Stimulated activated naive CD8-positive, alpha-beta T cell treated with anti-CD3 and anti-CD28 coated beads, Interleukin-15, amount 100 ng/mL, for 72 hours (primary cell): ENCODE measurements around the gene MYOM1.

ENCODE experiments used
- ATAC-seq: fragments of 150-1000 bp; cut with Tn5 transposase; 2 replicates; pipeline ENCODE4 v1.10.0; 2021; ENCODE audit warnings: mild to moderate bottlenecking, moderate library complexity
- DNase-seq, 2 donors: peaks; one replicate each; pipeline ENCODE4 v3.0.0; 2021 to 2022
- H3K27ac Mint-ChIP-seq, 2 donors: one replicate each; pipeline ENCODE4 v1.8.0; 2022; ENCODE audit warnings: mild to moderate bottlenecking in 2 of 2, mixed read lengths in 2 of 2, moderate library complexity in 2 of 2
- H3K27me3 Mint-ChIP-seq: one replicate; pipeline ENCODE4 v1.8.0; 2022; ENCODE audit warnings: mixed read lengths
- H3K4me1 Mint-ChIP-seq: one replicate; pipeline ENCODE4 v1.8.0; 2022; ENCODE audit warnings: mild to moderate bottlenecking, mixed read lengths
- H3K4me3 Mint-ChIP-seq, 2 donors: one replicate each; pipeline ENCODE4 v1.8.0; 2022; ENCODE audit warnings: mild to moderate bottlenecking in 2 of 2, mixed read lengths in 2 of 2, moderate library complexity in 1 of 2
- H3K9me3 Mint-ChIP-seq, 2 donors: one replicate each; pipeline ENCODE4 v1.8.0; 2022; ENCODE audit warnings: mixed read lengths in 2 of 2

MYOM1 gene

GRCh38 chr18:3062798-3063680 lies 156.7 kb downstream of the MYOM1 start:
- DNase-seq (peak; percentile 51 to 65), ATAC-seq (peak; percentile 56)
- Mint-ChIP-seq H3K4me3 (peak overlapping the region; percentile 57 to 59), H3K27ac (no peak overlapping the region), H3K27me3 (no peaks in the 10 kb centered on the region), H3K9me3 (no peaks in the 10 kb centered on the region), H3K4me1 (peaks cover 76% of the 10 kb centered on the region)

GRCh38 chr18:3061581-3062312 lies 158.0 kb downstream of the MYOM1 start:
- Mint-ChIP-seq H3K4me3 (peak overlapping the region; percentile 79 to 83), H3K27ac (peak overlapping the region; percentile 98 to 99), H3K27me3 (no peaks in the 10 kb centered on the region), H3K9me3 (no peaks in the 10 kb centered on the region), H3K4me1 (peaks cover 69% of the 10 kb centered on the region)
- ATAC-seq, result peak; percentile 91
- peak; percentile 56 to 75 for DNase-seq

GRCh38 chr18:3060667-3061580 lies 158.8 kb downstream of the MYOM1 start:
- no peaks in the 10 kb centered on the region for H3K27me3 Mint-ChIP-seq
- ATAC-seq (peak; percentile 61), DNase-seq (peak; percentile 45 to 60)
- peaks cover 63% of the 10 kb centered on the region for H3K4me1 Mint-ChIP-seq
- no peaks in the 10 kb centered on the region for H3K9me3 Mint-ChIP-seq
- peak overlapping the region; percentile 79 to 83 for H3K4me3 Mint-ChIP-seq
- H3K27ac Mint-ChIP-seq, result peak overlapping the region; percentile 98 to 99

DNA sequence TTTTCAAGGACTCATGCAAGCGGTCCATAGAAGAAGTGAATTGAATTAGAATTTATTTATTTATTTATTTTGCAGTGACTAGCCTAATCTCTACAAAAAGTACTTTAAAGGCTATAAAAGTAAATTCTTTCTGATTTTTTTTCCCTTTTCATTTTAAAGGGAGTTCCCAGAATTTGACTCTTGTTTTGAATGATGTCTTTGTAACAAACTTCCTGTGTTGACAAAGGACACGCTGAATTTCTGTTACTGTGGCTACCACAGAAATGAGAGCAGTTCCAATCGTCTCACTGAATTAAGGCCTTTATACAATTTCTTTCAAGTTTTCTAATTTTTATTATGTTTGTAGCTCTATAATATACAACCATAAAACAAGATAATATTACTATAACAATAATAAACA lies 160.5 kb downstream of the MYOM1 start:
- Mint-ChIP-seq H3K9me3 (peaks cover 0 to 4% of the 10 kb centered on the region in 2 donors), H3K4me1 (peaks cover 53% of the 10 kb centered on the region), H3K27me3 (no peaks in the 10 kb centered on the region), H3K4me3 (no peak overlapping the region), H3K27ac (peak overlapping the region in 1 of 2 donors; percentile 86)
- DNase-seq (no peak), ATAC-seq (no peak)

GRCh38 chr18:3058328-3059191 lies 161.2 kb downstream of the MYOM1 start:
- no peaks in the 10 kb centered on the region for H3K27me3 Mint-ChIP-seq
- peaks cover 52% of the 10 kb centered on the region for H3K4me1 Mint-ChIP-seq
- DNase-seq, result no peak
- peak overlapping the region; percentile 21 to 86 for H3K27ac Mint-ChIP-seq
- H3K4me3 Mint-ChIP-seq, result peak overlapping the region; percentile 16 to 20
- no peak for ATAC-seq
- peaks cover 2 to 11% of the 10 kb centered on the region in 2 donors for H3K9me3 Mint-ChIP-seq

DNA sequence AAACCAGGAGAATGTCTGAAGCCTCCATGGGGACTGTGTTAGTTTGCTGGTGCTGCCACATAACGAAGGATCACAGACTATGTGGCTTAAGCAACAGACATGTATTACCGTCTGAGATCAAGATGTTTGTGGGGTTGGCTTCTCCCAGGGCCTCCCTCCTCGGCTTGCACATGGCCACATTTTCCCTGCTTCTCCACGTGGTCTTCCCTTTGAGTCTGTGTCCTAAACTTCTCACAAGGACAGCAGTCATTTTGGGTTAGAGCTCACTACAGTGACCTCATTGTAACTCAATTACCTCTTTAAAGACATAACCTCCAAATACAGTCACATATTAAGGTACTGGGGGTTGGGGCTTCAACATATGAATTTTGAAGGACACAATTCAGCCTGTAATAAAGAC lies 162.2 kb downstream of the MYOM1 start:
- Mint-ChIP-seq H3K4me3 (no peak overlapping the region), H3K27ac (no peak overlapping the region), H3K9me3 (peaks cover 9 to 17% of the 10 kb centered on the region in 2 donors), H3K4me1 (peaks cover 49% of the 10 kb centered on the region), H3K27me3 (no peaks in the 10 kb centered on the region)
- no peak for ATAC-seq
- no peak for DNase-seq

- Mint-ChIP-seq H3K4me3 (no peak overlapping the region), H3K27me3 (no peaks in the 10 kb centered on the region), H3K4me1 (peaks cover 45% of the 10 kb centered on the region), H3K27ac (no peak overlapping the region), H3K9me3 (peaks cover 9 to 17% of the 10 kb centered on the region in 2 donors)
- ATAC-seq (no peak), DNase-seq (no peak)
Observed at GRCh38 chr18:3056311-3056710, 163.5 kb downstream of the MYOM1 start.

DNA sequence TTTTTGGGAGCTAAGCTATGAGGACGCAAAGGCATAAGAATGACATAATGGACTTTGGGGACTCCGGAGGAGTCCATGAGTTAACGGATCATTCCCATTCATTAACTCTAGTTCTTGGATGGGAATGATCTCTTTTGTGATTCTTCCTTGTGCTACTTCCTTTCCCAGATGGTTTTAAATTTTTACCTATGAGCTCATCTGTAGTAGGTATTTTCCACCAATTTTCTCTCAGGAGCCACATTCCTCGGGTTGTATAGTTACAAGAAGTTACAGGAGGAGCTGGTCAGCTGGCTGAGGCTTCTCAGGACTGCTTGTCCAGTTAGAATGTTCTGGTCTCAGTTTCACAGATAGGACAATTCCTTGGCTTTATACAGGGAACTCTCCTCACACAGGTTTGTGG lies 164.0 kb downstream of the MYOM1 start:
- Mint-ChIP-seq H3K4me1 (peaks cover 40% of the 10 kb centered on the region), H3K9me3 (peaks cover 9 to 17% of the 10 kb centered on the region in 2 donors), H3K27ac (no peak overlapping the region), H3K4me3 (no peak overlapping the region), H3K27me3 (no peaks in the 10 kb centered on the region)
- DNase-seq (no peak), ATAC-seq (no peak)

DNA sequence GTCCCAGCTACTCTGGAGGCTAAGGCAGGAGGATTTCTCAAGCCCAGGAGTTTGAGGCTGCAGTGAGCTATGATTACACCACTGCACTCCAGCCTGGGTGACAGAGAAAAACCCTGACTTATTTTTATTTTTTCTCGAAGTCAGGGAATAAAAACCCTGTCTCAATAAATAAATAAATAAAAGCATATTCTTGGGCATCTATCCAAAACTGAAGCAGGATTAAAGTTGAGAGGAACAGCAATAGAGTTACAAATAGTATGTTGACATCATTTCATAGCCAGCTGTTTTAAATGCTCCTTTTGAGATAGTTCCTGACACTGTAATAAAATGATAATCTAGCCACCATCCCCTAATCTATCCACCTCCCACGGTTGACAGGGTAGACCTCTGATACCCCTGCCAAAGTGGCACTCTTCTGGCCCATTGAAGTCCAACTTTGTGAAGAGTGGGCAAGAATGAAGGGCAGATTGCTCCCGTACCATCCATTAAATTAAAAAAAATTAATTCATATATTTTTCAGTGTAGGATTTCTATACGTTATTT lies 164.5 kb downstream of the MYOM1 start:
- H3K27ac Mint-ChIP-seq, result no peak overlapping the region
- H3K4me3 Mint-ChIP-seq, result no peak overlapping the region
- H3K4me1 Mint-ChIP-seq, result peaks cover 35% of the 10 kb centered on the region
- no peak for ATAC-seq
- H3K27me3 Mint-ChIP-seq, result no peaks in the 10 kb centered on the region
- DNase-seq, result no peak
- peaks cover 9 to 17% of the 10 kb centered on the region in 2 donors for H3K9me3 Mint-ChIP-seq

DNA sequence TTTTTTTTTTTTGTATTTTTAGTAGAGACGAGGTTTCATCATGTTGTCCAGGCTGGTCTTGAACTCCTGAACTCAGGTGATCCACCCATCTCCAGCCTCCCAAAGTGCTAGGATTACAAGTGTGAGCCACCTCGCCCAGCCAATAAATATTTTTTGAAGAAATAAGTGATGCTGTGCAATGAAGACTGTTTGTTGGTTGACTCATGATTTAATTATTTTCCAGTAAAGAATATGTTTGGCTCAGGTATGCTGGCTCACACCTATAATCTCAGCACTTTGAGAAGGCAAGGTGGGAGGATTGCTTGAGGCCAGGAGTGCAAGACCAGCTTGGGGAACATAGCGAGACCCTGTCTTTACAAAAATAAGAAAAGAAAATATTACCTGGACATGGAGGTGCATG lies 165.0 kb downstream of the MYOM1 start:
- no peak for DNase-seq
- H3K4me1 Mint-ChIP-seq, result peaks cover 32% of the 10 kb centered on the region
- H3K27ac Mint-ChIP-seq, result no peak overlapping the region
- no peaks in the 10 kb centered on the region for H3K27me3 Mint-ChIP-seq
- H3K4me3 Mint-ChIP-seq, result no peak overlapping the region
- peaks cover 9 to 17% of the 10 kb centered on the region in 2 donors for H3K9me3 Mint-ChIP-seq
- no peak for ATAC-seq

GRCh38 chr18:3054214-3054613 lies 165.6 kb downstream of the MYOM1 start:
- Mint-ChIP-seq H3K27me3 (no peaks in the 10 kb centered on the region), H3K4me1 (peaks cover 32% of the 10 kb centered on the region), H3K9me3 (peaks cover 9 to 17% of the 10 kb centered on the region in 2 donors), H3K27ac (no peak overlapping the region), H3K4me3 (no peak overlapping the region)
- ATAC-seq (no peak), DNase-seq (no peak)

- no peak for ATAC-seq
- H3K4me3 Mint-ChIP-seq, result no peak overlapping the region
- H3K4me1 Mint-ChIP-seq, result peaks cover 24% of the 10 kb centered on the region
- H3K27me3 Mint-ChIP-seq, result no peaks in the 10 kb centered on the region
- no peak for DNase-seq
- peak overlapping the region in 1 of 2 donors; percentile 6 for H3K27ac Mint-ChIP-seq
- peaks cover 9 to 17% of the 10 kb centered on the region in 2 donors for H3K9me3 Mint-ChIP-seq
Observed at GRCh38 chr18:3053081-3053480, 166.7 kb downstream of the MYOM1 start.

- no peak overlapping the region for H3K4me3 Mint-ChIP-seq
- H3K27ac Mint-ChIP-seq, result peak overlapping the region; percentile 4 to 50
- H3K27me3 Mint-ChIP-seq, result no peaks in the 10 kb centered on the region
- H3K9me3 Mint-ChIP-seq, result peaks cover 9 to 17% of the 10 kb centered on the region in 2 donors
- DNase-seq (no peak), ATAC-seq (peak; percentile 52)
- H3K4me1 Mint-ChIP-seq, result peaks cover 24% of the 10 kb centered on the region
Observed at GRCh38 chr18:3052411-3052758, 167.4 kb downstream of the MYOM1 start.

DNA sequence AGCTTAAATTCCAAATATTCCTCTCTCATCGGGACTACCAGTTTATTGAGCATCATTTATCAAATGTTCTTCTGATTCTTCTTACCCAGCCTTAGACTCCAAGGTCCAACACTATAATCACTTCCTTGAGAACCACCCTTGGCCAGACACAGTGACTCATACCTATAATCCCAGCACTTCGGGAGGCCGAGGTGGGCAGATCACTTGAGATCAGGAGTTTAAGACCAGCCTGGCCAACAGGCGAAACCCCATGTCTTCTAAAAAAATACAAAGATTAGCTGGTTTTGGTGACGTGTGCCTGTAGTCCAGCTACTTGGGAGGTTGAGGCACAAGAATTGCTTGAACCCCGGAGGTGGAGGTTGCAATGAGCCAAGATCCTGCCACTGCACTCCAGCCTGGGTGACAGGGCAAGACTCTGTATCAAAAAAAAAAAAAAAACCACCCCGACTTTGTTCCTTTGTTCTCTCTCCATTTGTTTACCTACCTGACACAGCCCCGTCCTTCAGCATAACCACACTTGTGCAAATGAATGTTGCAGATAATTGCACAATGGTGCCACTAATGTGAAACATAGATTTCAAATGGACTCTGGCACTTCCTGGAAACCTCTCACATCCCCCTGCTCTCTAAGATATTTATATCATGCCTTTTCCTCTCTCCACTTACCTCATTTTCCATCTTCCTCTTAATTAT lies 167.9 kb downstream of the MYOM1 start:
- Mint-ChIP-seq H3K27ac (peak overlapping the region in 1 of 2 donors; percentile 50), H3K27me3 (no peaks in the 10 kb centered on the region), H3K4me3 (no peak overlapping the region), H3K4me1 (peaks cover 24% of the 10 kb centered on the region), H3K9me3 (peaks cover 9 to 17% of the 10 kb centered on the region in 2 donors)
- no peak for DNase-seq
- ATAC-seq, result peak; percentile 57
